Amniotic stem cell (primary cell): ENCODE measurements around the gene ABCG4.
"Not testable (repeated sequence)": the region's sequence is repeated elsewhere in the genome, so short reads cannot be mapped to it uniquely, and the experiment has no call there.

Experiments used
- DNase-seq: peaks from one replicate; lab custom pipeline; 2025; lab: John Stamatoyannopoulos, UW

The ABCG4 gene

GRCh38 chr11:119154178-119154577, 5.3 kb downstream of the ABCG4 start:
- no peak for DNase-seq

- DNase-seq = no peak
Measured at GRCh38 chr11:119155733-119156492, 7.1 kb downstream of the ABCG4 start.

GRCh38 chr11:119156496-119156895, 7.6 kb downstream of the ABCG4 start:
- DNase-seq = no peak

GRCh38 chr11:119157063-119157462, 8.2 kb downstream of the ABCG4 start:
- DNase-seq = no peak

GRCh38 chr11:119158467-119158866, 9.6 kb downstream of the ABCG4 start:
- no peak for DNase-seq

GRCh38 chr11:119160151-119160550, 11.3 kb downstream of the ABCG4 start:
- DNase-seq = no peak

GRCh38 chr11:119161871-119162270, 13.0 kb downstream of the ABCG4 start:
- DNase-seq = no peak

GRCh38 chr11:119166368-119167076, 17.7 kb downstream of the ABCG4 start:
- no peak for DNase-seq

- DNase-seq = not testable (repeated sequence)
Measured at GRCh38 chr11:119167077-119167458, 18.2 kb downstream of the ABCG4 start.

GRCh38 chr11:119167933-119168332, 19.1 kb downstream of the ABCG4 start:
- no peak for DNase-seq

GRCh38 chr11:119168471-119169281, 19.8 kb downstream of the ABCG4 start, which contains the start of gene NLRX1:
NLRX1 (plus strand) TSS chr11:119168725; CDS start chr11:119171404, 2,679 bp downstream.
- peak; percentile 51 for DNase-seq

GRCh38 chr11:119169282-119169719, 20.4 kb downstream of the ABCG4 start:
- DNase-seq = no peak

GRCh38 chr11:119172513-119172912, 23.7 kb downstream of the ABCG4 start:
- no peak for DNase-seq

GRCh38 chr11:119173453-119173852, 24.6 kb downstream of the ABCG4 start:
- no peak for DNase-seq

GRCh38 chr11:119175493-119176077, 26.7 kb downstream of the ABCG4 start:
- DNase-seq = no peak

- no peak for DNase-seq
Measured at GRCh38 chr11:119178166-119178680, 29.4 kb downstream of the ABCG4 start.

- no peak for DNase-seq
Measured at GRCh38 chr11:119179342-119179741, 30.5 kb downstream of the ABCG4 start.

- DNase-seq = no peak
Measured at GRCh38 chr11:119179983-119180382, 31.1 kb downstream of the ABCG4 start.

GRCh38 chr11:119180729-119181676, 32.2 kb downstream of the ABCG4 start:
- no peak for DNase-seq

- DNase-seq = no peak
Measured at GRCh38 chr11:119181677-119182412, 33.0 kb downstream of the ABCG4 start.
